Psoas muscle (tissue), 8 donors: Measurements from ENCODE around the gene GOLGA6C. TPM values are rescaled to one million over a fixed set of nuclear protein-coding genes. Genes with fewer than 3 reads are reported as not detected.
"Not testable (repeated sequence)": the region's sequence is repeated elsewhere in the genome, so short reads cannot be mapped to it uniquely, and the experiment has no call there.

ENCODE experiments used
- ATAC-seq, 4 donors: fragments of 200-7000 bp; cut with Tn5 transposase; one replicate each; pipeline ENCODE4 v1.9.1; 2020; ENCODE audit warnings: moderate library complexity in 3 of 4, mild to moderate bottlenecking in 2 of 4
- DNase-seq, 2 donors: peaks; one replicate each; pipeline ENCODE4 v3.0.0-alpha.2; 2020
- H3K27ac ChIP-seq: fragments of 200-600 bp; one replicate; pipeline ENCODE4 v1.8.0; 2022
- H3K27me3 ChIP-seq, 3 donors: fragments of 200-600 bp in 1 of 3; one replicate each; pipeline versions ENCODE4 v1.6.1 to v1.8.0; 2013 to 2022; ENCODE audit warnings: low read length in 2 of 3, mild to moderate bottlenecking in 2 of 3, moderate library complexity in 1 of 3; ENCODE audit not compliant: insufficient read depth in 3 of 3
- H3K36me3 ChIP-seq, 2 donors: fragments of 200-600 bp in 1 of 2; one replicate each; pipeline versions ENCODE4 v1.6.1 to v1.8.0; 2013 to 2022; ENCODE audit warnings: low read depth in 1 of 2, mild to moderate bottlenecking in 1 of 2, moderate library complexity in 1 of 2; ENCODE audit not compliant: insufficient read depth in 1 of 2
- H3K4me1 ChIP-seq: fragments of 200-600 bp; one replicate; pipeline ENCODE4 v1.8.0; 2022
- H3K4me3 ChIP-seq: fragments of 200-600 bp; one replicate; pipeline ENCODE4 v1.8.0; 2022; ENCODE audit warnings: mild to moderate bottlenecking
- H3K9me3 ChIP-seq: fragments of 200-600 bp; one replicate; pipeline ENCODE4 v1.8.0; 2022
- CTCF ChIP-seq: fragments of 200-600 bp; IDR thresholded peaks from one replicate; pipeline ENCODE4 v1.8.0; 2022; ENCODE audit warnings: antibody characterized with exemption
- WGBS, 3 donors: extraction: QIAGEN DNeasy Blood & Tissue Kit; methylation state at CpG; one replicate each; pipeline versions ENCODE4 v1.1.6 to v1.1.7; 2013; 5-methylcytosine and 5-hydroxymethylcytosine counted together
- intact Hi-C, 2 donors: fragments of 100-400 bp; cut with DNase I; formaldehyde crosslinking; loops; one replicate each; pipeline versions ENCODE4 v1.11.0 to v1.14.2; 2022
- polyA plus RNA-seq, 3 donors: library from polyadenylated mRNA; stranded (reverse); fragments of 200-250 nt; gene quantifications; one replicate each; pipeline ENCODE4 v1.2.3, GENCODE V29; 2013
- total RNA-seq, 4 donors: library from RNA; stranded (reverse); fragmentation: NEBNext Ultra II Directional in 2 of 4; extraction: Animal tissue kit (Norgen Biotek cat#: 25700) in 2 of 4; gene quantifications; one replicate each; pipeline versions ENCODE4 v1.2.1 to v1.2.4, GENCODE V29; 2021 to 2023
- donor health status: healthy with polysubstance abuse.
- donor health status: DM: no; HTN: no; CAD: no; lungs with moderate emphysema.
- donor health status: Bipolar disorder and iron deficiency.
- donor health status: healthy.
- donor health status: DM: yes; HTN: yes; CAD: no.
- donor health status: DM: no; HTN: no; CAD: no.
- donor health status: DM: no; HTN: no; CAD: no.
- donor health status: DM: yes; HTN: yes; CAD: no.

GOLGA6C gene
- total and polyA plus RNA-seq, 7 donors = 0.05 TPM; not detected in 6

DNA sequence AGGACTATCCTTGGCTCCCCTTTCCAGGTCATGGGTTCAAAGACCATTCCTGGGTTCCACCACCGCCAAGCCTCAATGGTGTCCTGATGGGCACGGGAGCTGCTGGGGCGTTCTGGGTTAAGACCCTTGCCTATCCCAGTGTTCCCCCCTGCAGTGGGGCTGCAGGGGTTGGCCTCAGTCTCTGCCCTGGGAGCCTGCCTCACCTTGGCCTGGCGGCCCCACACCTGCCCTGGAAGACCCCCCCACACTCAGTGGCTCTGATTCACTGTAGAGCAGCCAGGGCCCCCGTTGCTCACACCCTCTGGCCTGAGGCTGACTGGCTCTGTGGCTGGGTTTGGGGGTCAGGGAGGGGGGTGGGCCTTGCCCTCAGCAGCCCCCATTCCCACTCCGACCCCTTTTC is 34.4 kb upstream of the GOLGA6C start:
- no peak overlapping the region for H3K27ac ChIP-seq
- H3K4me1 ChIP-seq = no peaks in the 10 kb centered on the region
- DNase-seq = peak in 1 of 2 donors; percentile 6
- WGBS, 3 donors = 84 to 88% (median 85%) methylated on average over 5 to 6 of the region's 6 CpGs
- ATAC-seq = no peak
- intact Hi-C loops = no loop called here
- H3K9me3 ChIP-seq = no peaks in the 10 kb centered on the region
- no peaks in the 10 kb centered on the region for H3K36me3 ChIP-seq
- no peak for TF ChIP-seq CTCF
- H3K27me3 ChIP-seq = no peaks in the 10 kb centered on the region
- no peak overlapping the region for H3K4me3 ChIP-seq

GRCh38 chr15:75224281-75224680 is 33.9 kb upstream of the GOLGA6C start:
- no peaks in the 10 kb centered on the region for H3K4me1 ChIP-seq
- H3K9me3 ChIP-seq = no peaks in the 10 kb centered on the region
- WGBS, 3 donors = 76 to 77% (median 77%) methylated on average over 12 of the region's 12 CpGs
- peak; percentile 6 to 42 for DNase-seq
- no peaks in the 10 kb centered on the region for H3K36me3 ChIP-seq
- intact Hi-C loops = no loop called here
- H3K27me3 ChIP-seq = no peaks in the 10 kb centered on the region
- no peak for ATAC-seq
- TF ChIP-seq CTCF = no peak
- no peak overlapping the region for H3K4me3 ChIP-seq
- no peak overlapping the region for H3K27ac ChIP-seq

- ATAC-seq, H3K27me3 ChIP-seq, H3K27ac ChIP-seq, H3K9me3 ChIP-seq, H3K4me1 ChIP-seq, intact Hi-C loops, H3K36me3 ChIP-seq, H3K4me3 ChIP-seq: not testable (repeated sequence)
- 65 to 85% (median 76%) methylated on average over 8 to 10 of the region's 10 CpGs for WGBS, 3 donors
- peak in 1 of 2 donors; percentile 23 for DNase-seq
Observed at GRCh38 chr15:75225102-75225836, 32.9 kb upstream of the GOLGA6C start.

- TF ChIP-seq CTCF = no peak
- Histone ChIP-seq H3K9me3 (no peaks in the 10 kb centered on the region), H3K27me3 (no peaks in the 10 kb centered on the region), H3K4me1 (no peaks in the 10 kb centered on the region), H3K36me3 (no peaks in the 10 kb centered on the region), H3K4me3 (no peak overlapping the region), H3K27ac (no peak overlapping the region)
- peak; percentile 9 to 39 for DNase-seq
- no peak for ATAC-seq
- intact Hi-C loops = no loop called here
- 85 to 88% (median 87%) methylated on average over 16 of the region's 16 CpGs for WGBS, 3 donors
Observed at GRCh38 chr15:75225951-75226732, 32.0 kb upstream of the GOLGA6C start.

GRCh38 chr15:75227112-75227511 is 31.0 kb upstream of the GOLGA6C start:
- H3K4me3 ChIP-seq, H3K9me3 ChIP-seq, H3K36me3 ChIP-seq, H3K27me3 ChIP-seq, intact Hi-C loops, H3K4me1 ChIP-seq, ATAC-seq, H3K27ac ChIP-seq: not testable (repeated sequence)
- DNase-seq = peak in 1 of 2 donors; percentile 2
- 67 to 76% (median 69%) methylated on average over 7 of the region's 7 CpGs for WGBS, 3 donors
